H9 (cell line): ENCODE measurements around the gene GPR180. TPM values are rescaled to one million over a fixed set of nuclear protein-coding genes. Genes with fewer than 3 reads are reported as not detected.

Experiments
- DNase-seq: peaks from one replicate; pipeline ENCODE4 v3.0.0-alpha.2; 2017
- H2AFZ ChIP-seq: one replicate; pipeline ENCODE4 v1.6.1; 2013; ENCODE audit warnings: mild to moderate bottlenecking, low read length, control low read depth, moderate library complexity
- H2AK5ac ChIP-seq: 2 replicates; pipeline ENCODE4 v1.6.1; 2013; ENCODE audit warnings: low read length, control low read depth, mixed read lengths; ENCODE audit not compliant: insufficient read length
- H2BK120ac ChIP-seq: one replicate; pipeline ENCODE4 v1.6.1; 2013; ENCODE audit warnings: low read depth, mild to moderate bottlenecking, low read length, control low read depth, inconsistent platforms; ENCODE audit not compliant: poor library complexity, severe bottlenecking
- H2BK12ac ChIP-seq: 2 replicates; pipeline ENCODE4 v1.6.1; 2013; ENCODE audit warnings: low read length, control low read depth, mixed read lengths, low read depth; ENCODE audit not compliant: insufficient read length
- H2BK15ac ChIP-seq: 2 replicates; pipeline ENCODE4 v1.6.1; 2013; ENCODE audit warnings: low read depth, low read length, control low read depth
- H2BK20ac ChIP-seq: one replicate; pipeline ENCODE4 v1.6.1; 2013; ENCODE audit warnings: low read depth, mild to moderate bottlenecking, low read length, control low read depth, inconsistent platforms; ENCODE audit not compliant: poor library complexity, severe bottlenecking
- H2BK5ac ChIP-seq: 2 replicates; pipeline ENCODE4 v1.6.1; 2013; ENCODE audit warnings: low read length, control low read depth, mixed read lengths; ENCODE audit not compliant: insufficient read length
- H3K14ac ChIP-seq: 2 replicates; pipeline ENCODE4 v1.6.1; 2013; ENCODE audit warnings: low read length, control low read depth; ENCODE audit not compliant: insufficient read depth
- H3K18ac ChIP-seq: 2 replicates; pipeline ENCODE4 v1.6.1; 2013; ENCODE audit warnings: low read depth, mild to moderate bottlenecking, mixed read lengths, low read length, control low read depth; ENCODE audit not compliant: insufficient read length
- H3K23ac ChIP-seq: 2 replicates; pipeline ENCODE4 v1.6.1; 2013; ENCODE audit warnings: low read length, control low read depth, mixed read lengths, low read depth; ENCODE audit not compliant: insufficient read length
- H3K23me2 ChIP-seq: 2 replicates; pipeline ENCODE4 v1.6.1; 2013; ENCODE audit warnings: low read depth, mild to moderate bottlenecking, mixed read lengths, low read length, control low read depth; ENCODE audit not compliant: insufficient read length, poor library complexity, severe bottlenecking
- H3K27ac ChIP-seq: 2 replicates; pipeline ENCODE4 v1.5.1; 2013; ENCODE audit warnings: low read length, control low read depth, mixed read lengths, low read depth; ENCODE audit not compliant: insufficient read length
- H3K27me3 ChIP-seq: 2 replicates; pipeline ENCODE4 v1.6.1; 2013; ENCODE audit warnings: low read length, control low read depth, inconsistent platforms; ENCODE audit not compliant: insufficient read depth
- H3K4ac ChIP-seq: 2 replicates; pipeline ENCODE4 v1.6.1; 2013; ENCODE audit warnings: low read depth, mild to moderate bottlenecking, control low read depth, inconsistent platforms, low read length, moderate library complexity
- H3K4me1 ChIP-seq: 2 replicates; pipeline ENCODE4 v1.6.1; 2013; ENCODE audit warnings: low read length, control low read depth, inconsistent platforms; ENCODE audit not compliant: insufficient read depth
- H3K4me2 ChIP-seq: 2 replicates; pipeline ENCODE4 v1.6.1; 2013; ENCODE audit warnings: low read length, control low read depth, mixed read lengths; ENCODE audit not compliant: insufficient read length, insufficient read depth
- H3K56ac ChIP-seq: 2 replicates; pipeline ENCODE4 v1.6.1; 2013; ENCODE audit warnings: low read depth, mild to moderate bottlenecking, mixed read lengths, low read length, control low read depth; ENCODE audit not compliant: insufficient read length
- H3K79me1 ChIP-seq: 2 replicates; pipeline ENCODE4 v1.6.1; 2013; ENCODE audit warnings: low read depth, mild to moderate bottlenecking, moderate library complexity, low read length, control low read depth, inconsistent platforms; ENCODE audit not compliant: insufficient read depth, poor library complexity, severe bottlenecking
- H3K79me2 ChIP-seq: 2 replicates; pipeline ENCODE4 v1.6.1; 2013; ENCODE audit warnings: low read length, control low read depth, inconsistent platforms; ENCODE audit not compliant: insufficient read depth
- H3K9ac ChIP-seq: 2 replicates; pipeline ENCODE4 v1.6.1; 2013; ENCODE audit warnings: low read length, control low read depth, mixed read lengths; ENCODE audit not compliant: insufficient read length; ENCODE audit errors: extremely low read depth
- H3K9me3 ChIP-seq: one replicate; pipeline ENCODE4 v1.6.1; 2013; ENCODE audit warnings: low read depth, low read length, inconsistent platforms; ENCODE audit not compliant: control insufficient read depth
- H3T11ph ChIP-seq: one replicate; pipeline ENCODE4 v1.6.1; 2013; ENCODE audit warnings: mild to moderate bottlenecking, low read length, control low read depth, inconsistent platforms
- H4K20me1 ChIP-seq: one replicate; pipeline ENCODE4 v1.6.1; 2013; ENCODE audit not compliant: control insufficient read depth, insufficient read length, insufficient read depth
- H4K5ac ChIP-seq: 2 replicates; pipeline ENCODE4 v1.6.1; 2013; ENCODE audit warnings: low read depth, mild to moderate bottlenecking, mixed read lengths, low read length, control low read depth; ENCODE audit not compliant: insufficient read length
- H4K8ac ChIP-seq: replicated peaks from 2 replicates; pipeline ENCODE4 v1.6.1; 2013; ENCODE audit warnings: low read length, control low read depth, mixed read lengths, low read depth; ENCODE audit not compliant: insufficient read length
- H4K91ac ChIP-seq: 2 replicates; pipeline ENCODE4 v1.6.1; 2013; ENCODE audit warnings: low read depth, mild to moderate bottlenecking, moderate library complexity, mixed read lengths, low read length, control low read depth; ENCODE audit not compliant: insufficient read length
- H3K27ac Mint-ChIP-seq, 3 experiments: 2 replicates in 2 of 3; 3 replicates in 1 of 3; pipeline ENCODE4 v1.8.0; 2020 to 2021; ENCODE audit warnings: mixed read lengths in 3 of 3, mild to moderate bottlenecking in 1 of 3, moderate library complexity in 1 of 3
- H3K27me3 Mint-ChIP-seq: 2 replicates; pipeline ENCODE4 v1.8.0; 2021; ENCODE audit warnings: low read depth, mild to moderate bottlenecking, moderate library complexity, mixed read lengths
- H3K36me3 Mint-ChIP-seq, 3 experiments: 2 replicates in 2 of 3; 3 replicates in 1 of 3; pipeline ENCODE4 v1.8.0; 2020 to 2021; ENCODE audit warnings: low read depth in 3 of 3, mixed read lengths in 3 of 3; ENCODE audit not compliant: insufficient read depth in 1 of 3
- H3K4me1 Mint-ChIP-seq, 2 experiments: 2 replicates each; pipeline ENCODE4 v1.8.0; 2020; ENCODE audit warnings: mixed read lengths in 2 of 2
- H3K4me3 Mint-ChIP-seq, 2 experiments: 2 replicates in 1 of 2; 3 replicates in 1 of 2; pipeline ENCODE4 v1.8.0; 2020 to 2021; ENCODE audit warnings: mild to moderate bottlenecking in 2 of 2, mixed read lengths in 2 of 2, moderate library complexity in 1 of 2
- H3K9me3 Mint-ChIP-seq, 2 experiments: 2 replicates in 1 of 2; 3 replicates in 1 of 2; pipeline ENCODE4 v1.8.0; 2020; ENCODE audit warnings: mild to moderate bottlenecking in 2 of 2, mixed read lengths in 2 of 2, moderate library complexity in 1 of 2
- CTCF ChIP-seq: fragments of 200-600 bp; sonication (generic); conservative IDR thresholded peaks from 3 replicates; pipeline ENCODE4 v1.8.0; 2021; ENCODE audit warnings: antibody characterized with exemption, mild to moderate bottlenecking
- WGBS: extraction: QIAGEN DNeasy Blood & Tissue Kit; methylation state at CpG from one replicate; pipeline ENCODE4 v1.1.7; 2013; ENCODE audit warnings: missing lambda C conversion rate, low lambda C conversion rate, mixed read lengths; ENCODE audit not compliant: insufficient read length; ENCODE audit errors: extremely low coverage; 5-methylcytosine and 5-hydroxymethylcytosine counted together
- total RNA-seq: library from RNA; stranded (reverse); gene quantifications from 2 replicates; pipeline ENCODE4 v1.2.1, GENCODE V29; 2021

Gene GPR180
- total RNA-seq, 1 experiment from 2014 or later: 5.1 TPM

GRCh38 chr13:94583926-94584325 is 17.7 kb upstream of the GPR180 start:
- no peaks in the 10 kb centered on the region for H3K9me3 ChIP-seq
- no peak overlapping the region for H2AK5ac ChIP-seq
- H2BK120ac ChIP-seq: no peak overlapping the region
- WGBS: no CpG with 5 or more reads among the region's 1 CpG
- no peak overlapping the region for H3K56ac ChIP-seq
- no peak overlapping the region for H4K91ac ChIP-seq
- H2BK15ac ChIP-seq: no peak overlapping the region
- no peak overlapping the region for H2BK12ac ChIP-seq
- H3K4me3 Mint-ChIP-seq: no peak overlapping the region
- no peak overlapping the region for H2BK20ac ChIP-seq
- H3K27ac Mint-ChIP-seq: no peak overlapping the region
- no peak overlapping the region for H3K23ac ChIP-seq
- H2AFZ ChIP-seq: no peak overlapping the region
- H3K4me1 Mint-ChIP-seq: no peaks in the 10 kb centered on the region
- no peak overlapping the region for H3K4ac ChIP-seq
- no peaks in the 10 kb centered on the region for H3K27me3 Mint-ChIP-seq
- H4K20me1 ChIP-seq: no peaks in the 10 kb centered on the region
- H3K79me2 ChIP-seq: no peaks in the 10 kb centered on the region
- no peak overlapping the region for H4K8ac ChIP-seq
- no peak overlapping the region for H4K5ac ChIP-seq
- no peak overlapping the region for H3K9ac ChIP-seq
- no peaks in the 10 kb centered on the region for H3K79me1 ChIP-seq
- peaks cover 40 to 76% (median 71%) of the 10 kb centered on the region in 3 experiments for H3K36me3 Mint-ChIP-seq
- H3T11ph ChIP-seq: no peak overlapping the region
- TF ChIP-seq CTCF: no peak
- H3K4me2 ChIP-seq: no peak overlapping the region
- no peak overlapping the region for H3K14ac ChIP-seq
- H3K27me3 ChIP-seq: no peaks in the 10 kb centered on the region
- no peak for DNase-seq
- H3K4me1 ChIP-seq: no peaks in the 10 kb centered on the region
- no peak overlapping the region for H2BK5ac ChIP-seq
- H3K23me2 ChIP-seq: no peaks in the 10 kb centered on the region
- peaks cover 0 to 2% of the 10 kb centered on the region in 2 experiments; a peak in 1 of 5 replicates for H3K9me3 Mint-ChIP-seq
- H3K27ac ChIP-seq: no peak overlapping the region
- H3K18ac ChIP-seq: no peak overlapping the region
